WTC11 (cell line): ENCODE measurements around the gene TNFAIP2. TPM values are rescaled to one million over a fixed set of nuclear protein-coding genes. Genes with fewer than 3 reads are reported as not detected.

Experiments
- ATAC-seq: fragments of 200-7000 bp; cut with Tn5 transposase; 2 replicates; pipeline ENCODE4 v1.10.0; 2021; ENCODE audit warnings: mild to moderate bottlenecking, moderate library complexity
- CTCF ChIA-PET: fragments of 300-600 bp; sonication (Branson Sonifier 250); formaldehyde crosslinking; loops from one replicate; lab custom pipeline; 2021; ENCODE audit warnings: antibody characterized with exemption; lab: Charles Lee
- POLR2A ChIA-PET: fragments of 350-600 bp; sonication (Branson Sonifier 250); formaldehyde crosslinking; loops from one replicate; lab custom pipeline; 2021; ENCODE audit warnings: antibody characterized with exemption; lab: Charles Lee
- DNase-seq: peaks from one replicate; pipeline ENCODE4 v3.0.0; 2021; ENCODE audit warnings: low spot score
- H3K27ac Mint-ChIP-seq: 2 replicates; pipeline ENCODE4 v1.8.0; 2021; ENCODE audit warnings: mixed read lengths
- H3K27me3 Mint-ChIP-seq: 2 replicates; pipeline ENCODE4 v1.8.0; 2021; ENCODE audit warnings: low read depth, mild to moderate bottlenecking, moderate library complexity, mixed read lengths
- H3K36me3 Mint-ChIP-seq: 2 replicates; pipeline ENCODE4 v1.8.0; 2021; ENCODE audit warnings: mixed read lengths
- H3K4me1 Mint-ChIP-seq: 2 replicates; pipeline ENCODE4 v1.8.0; 2022; ENCODE audit warnings: mixed read lengths
- H3K4me3 Mint-ChIP-seq: 2 replicates; pipeline ENCODE4 v1.8.0; 2021; ENCODE audit warnings: mild to moderate bottlenecking, moderate library complexity, mixed read lengths
- H3K9me3 Mint-ChIP-seq: 2 replicates; pipeline ENCODE4 v1.8.0; 2021; ENCODE audit warnings: mixed read lengths
- ARID4B ChIP-seq: sonication (generic); formaldehyde crosslinking; IDR thresholded peaks from 2 replicates; pipeline ENCODE4 v1.8.0; 2023; ENCODE audit warnings: missing genetic modification reagents, mild to moderate bottlenecking, borderline replicate concordance
- CREM ChIP-seq: sonication (generic); formaldehyde crosslinking; IDR thresholded peaks from 2 replicates; pipeline ENCODE4 v1.8.1; 2022; ENCODE audit warnings: mild to moderate bottlenecking, missing genetic modification reagents, moderate library complexity
- EMX1 ChIP-seq: fragments of 250-450 bp; sonication (Bioruptor Pico); IDR thresholded peaks from 2 replicates; pipeline ENCODE4 v1.8.0; 2021; ENCODE audit warnings: mild to moderate bottlenecking
- FOXJ3 ChIP-seq: sonication (generic); formaldehyde crosslinking; IDR thresholded peaks from 2 replicates; pipeline ENCODE4 v1.9.0; 2021; ENCODE audit warnings: missing genetic modification reagents, mild to moderate bottlenecking, borderline replicate concordance
- FOXP1 ChIP-seq: sonication (generic); formaldehyde crosslinking; IDR thresholded peaks from 2 replicates; pipeline ENCODE4 v1.8.0; 2022; ENCODE audit warnings: missing genetic modification reagents, mild to moderate bottlenecking, moderate library complexity, borderline replicate concordance
- FOXP4 ChIP-seq: sonication (generic); formaldehyde crosslinking; IDR thresholded peaks from 2 replicates; pipeline ENCODE4 v1.8.0; 2022; ENCODE audit warnings: mild to moderate bottlenecking, missing genetic modification reagents
- IRF2 ChIP-seq: sonication (generic); formaldehyde crosslinking; IDR thresholded peaks from 2 replicates; pipeline ENCODE4 v1.8.0; 2022; ENCODE audit warnings: low read depth, missing genetic modification reagents, borderline replicate concordance
- JAZF1 ChIP-seq: fragments of 250-450 bp; sonication (Bioruptor Pico); IDR thresholded peaks from 2 replicates; pipeline ENCODE4 v1.9.0; 2021; ENCODE audit warnings: moderate library complexity, mild to moderate bottlenecking, inconsistent platforms
- SOX15 ChIP-seq: fragments of 250-450 bp; sonication (Bioruptor Pico); IDR thresholded peaks from 2 replicates; pipeline ENCODE4 v1.9.0; 2021; ENCODE audit warnings: mild to moderate bottlenecking
- TEAD4 ChIP-seq: sonication (generic); formaldehyde crosslinking; IDR thresholded peaks from 2 replicates; pipeline ENCODE4 v1.8.0; 2022; ENCODE audit warnings: mild to moderate bottlenecking, missing genetic modification reagents
- ZBTB43 ChIP-seq: sonication (generic); formaldehyde crosslinking; IDR thresholded peaks from 2 replicates; pipeline ENCODE4 v1.8.1; 2023; ENCODE audit warnings: mild to moderate bottlenecking, missing genetic modification reagents
- ZNF121 ChIP-seq: sonication (generic); formaldehyde crosslinking; IDR thresholded peaks from 2 replicates; pipeline ENCODE4 v1.8.0; 2023; ENCODE audit warnings: missing genetic modification reagents
- total RNA-seq: library from RNA; stranded (reverse); gene quantifications from 3 replicates; pipeline ENCODE4 v1.2.3, GENCODE V29; 2021
- TF ChIP-seq, protein P1 (sequence below): fragments of 250-450 bp; sonication (Bioruptor Pico); IDR thresholded peaks from 2 replicates; pipeline ENCODE4 v1.9.0; 2021; ENCODE audit warnings: mild to moderate bottlenecking, borderline replicate concordance
- TF ChIP-seq, protein P2 (sequence below): fragments of 200-600 bp; IDR thresholded peaks from 2 replicates; pipeline ENCODE4 v1.8.0; 2022; ENCODE audit warnings: antibody characterized with exemption

Gene TNFAIP2
- total RNA-seq, 1 experiment from 2014 or later = 24.1 TPM

GRCh38 chr14:103112400-103113243 is 10.6 kb upstream of the TNFAIP2 start (continued):
- TF ChIP-seq FOXP4 (CRISPR knock-in tag) = no peak
- no peak for TF ChIP-seq JAZF1
- TF ChIP-seq, protein P1, sequence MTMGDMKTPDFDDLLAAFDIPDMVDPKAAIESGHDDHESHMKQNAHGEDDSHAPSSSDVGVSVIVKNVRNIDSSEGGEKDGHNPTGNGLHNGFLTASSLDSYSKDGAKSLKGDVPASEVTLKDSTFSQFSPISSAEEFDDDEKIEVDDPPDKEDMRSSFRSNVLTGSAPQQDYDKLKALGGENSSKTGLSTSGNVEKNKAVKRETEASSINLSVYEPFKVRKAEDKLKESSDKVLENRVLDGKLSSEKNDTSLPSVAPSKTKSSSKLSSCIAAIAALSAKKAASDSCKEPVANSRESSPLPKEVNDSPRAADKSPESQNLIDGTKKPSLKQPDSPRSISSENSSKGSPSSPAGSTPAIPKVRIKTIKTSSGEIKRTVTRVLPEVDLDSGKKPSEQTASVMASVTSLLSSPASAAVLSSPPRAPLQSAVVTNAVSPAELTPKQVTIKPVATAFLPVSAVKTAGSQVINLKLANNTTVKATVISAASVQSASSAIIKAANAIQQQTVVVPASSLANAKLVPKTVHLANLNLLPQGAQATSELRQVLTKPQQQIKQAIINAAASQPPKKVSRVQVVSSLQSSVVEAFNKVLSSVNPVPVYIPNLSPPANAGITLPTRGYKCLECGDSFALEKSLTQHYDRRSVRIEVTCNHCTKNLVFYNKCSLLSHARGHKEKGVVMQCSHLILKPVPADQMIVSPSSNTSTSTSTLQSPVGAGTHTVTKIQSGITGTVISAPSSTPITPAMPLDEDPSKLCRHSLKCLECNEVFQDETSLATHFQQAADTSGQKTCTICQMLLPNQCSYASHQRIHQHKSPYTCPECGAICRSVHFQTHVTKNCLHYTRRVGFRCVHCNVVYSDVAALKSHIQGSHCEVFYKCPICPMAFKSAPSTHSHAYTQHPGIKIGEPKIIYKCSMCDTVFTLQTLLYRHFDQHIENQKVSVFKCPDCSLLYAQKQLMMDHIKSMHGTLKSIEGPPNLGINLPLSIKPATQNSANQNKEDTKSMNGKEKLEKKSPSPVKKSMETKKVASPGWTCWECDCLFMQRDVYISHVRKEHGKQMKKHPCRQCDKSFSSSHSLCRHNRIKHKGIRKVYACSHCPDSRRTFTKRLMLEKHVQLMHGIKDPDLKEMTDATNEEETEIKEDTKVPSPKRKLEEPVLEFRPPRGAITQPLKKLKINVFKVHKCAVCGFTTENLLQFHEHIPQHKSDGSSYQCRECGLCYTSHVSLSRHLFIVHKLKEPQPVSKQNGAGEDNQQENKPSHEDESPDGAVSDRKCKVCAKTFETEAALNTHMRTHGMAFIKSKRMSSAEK (CRISPR knock-in tag) = no peak
- TF ChIP-seq ARID4B (CRISPR knock-in tag) = no peak

- POLR2A ChIA-PET = no interaction called here
- no peak overlapping the region for H3K27ac Mint-ChIP-seq
- CTCF ChIA-PET = interaction anchor here (0.7 to 1.1 kb wide), 4 partner anchors 9 to 28 kb away, joined by 3 to 4 read pairs (median 3); partner anchors contain the start of gene TNFAIP2
Measured at GRCh38 chr14:103113303-103113702, 10.0 kb upstream of the TNFAIP2 start.

More at GRCh38 chr14:103113303-103113702, 10.0 kb upstream of the TNFAIP2 start:
- H3K4me3 Mint-ChIP-seq = no peak overlapping the region
- DNase-seq = no peak
- TF ChIP-seq IRF2 = no peak
- TF ChIP-seq SOX15 (CRISPR knock-in tag) = no peak
- TF ChIP-seq ZBTB43 = no peak
- no peak for TF ChIP-seq FOXP1 (CRISPR knock-in tag)
- TF ChIP-seq ZNF121 (CRISPR knock-in tag) = no peak
- no peak for TF ChIP-seq EMX1 (CRISPR knock-in tag)
- TF ChIP-seq, protein P2, sequence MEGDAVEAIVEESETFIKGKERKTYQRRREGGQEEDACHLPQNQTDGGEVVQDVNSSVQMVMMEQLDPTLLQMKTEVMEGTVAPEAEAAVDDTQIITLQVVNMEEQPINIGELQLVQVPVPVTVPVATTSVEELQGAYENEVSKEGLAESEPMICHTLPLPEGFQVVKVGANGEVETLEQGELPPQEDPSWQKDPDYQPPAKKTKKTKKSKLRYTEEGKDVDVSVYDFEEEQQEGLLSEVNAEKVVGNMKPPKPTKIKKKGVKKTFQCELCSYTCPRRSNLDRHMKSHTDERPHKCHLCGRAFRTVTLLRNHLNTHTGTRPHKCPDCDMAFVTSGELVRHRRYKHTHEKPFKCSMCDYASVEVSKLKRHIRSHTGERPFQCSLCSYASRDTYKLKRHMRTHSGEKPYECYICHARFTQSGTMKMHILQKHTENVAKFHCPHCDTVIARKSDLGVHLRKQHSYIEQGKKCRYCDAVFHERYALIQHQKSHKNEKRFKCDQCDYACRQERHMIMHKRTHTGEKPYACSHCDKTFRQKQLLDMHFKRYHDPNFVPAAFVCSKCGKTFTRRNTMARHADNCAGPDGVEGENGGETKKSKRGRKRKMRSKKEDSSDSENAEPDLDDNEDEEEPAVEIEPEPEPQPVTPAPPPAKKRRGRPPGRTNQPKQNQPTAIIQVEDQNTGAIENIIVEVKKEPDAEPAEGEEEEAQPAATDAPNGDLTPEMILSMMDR = no peak
- no peak for TF ChIP-seq TEAD4
- TF ChIP-seq FOXJ3 = no peak
- TF ChIP-seq CREM (CRISPR knock-in tag) = no peak
- no peak for ATAC-seq
- no peaks in the 10 kb centered on the region for H3K36me3 Mint-ChIP-seq
- H3K4me1 Mint-ChIP-seq = peaks cover 30% of the 10 kb centered on the region
- peaks cover 11% of the 10 kb centered on the region for H3K27me3 Mint-ChIP-seq
- H3K9me3 Mint-ChIP-seq = no peaks in the 10 kb centered on the region
